Astrocyte (in vitro differentiated cells and primary cell): ENCODE results near the gene OCIAD2. TPM values are rescaled to one million over a fixed set of nuclear protein-coding genes. Genes with fewer than 3 reads are reported as not detected.

ENCODE experiments used
- DNase-seq: peaks from one replicate; pipeline ENCODE4 v3.0.0-alpha.2; 2010; ENCODE audit warnings: low read depth
- FAIRE-seq: peaks from 2 replicates; lab custom pipeline; 2011; peaks lifted over from hg19 to GRCh38; lab: Jason Lieb, UNC
- H2AFZ ChIP-seq: 2 replicates; pipeline ENCODE4 v1.6.0; 2012; ENCODE audit warnings: low read depth, low read length, inconsistent platforms
- H3K27ac ChIP-seq: 2 replicates; pipeline ENCODE4 v1.5.1; 2011; ENCODE audit warnings: low read depth, low read length, inconsistent platforms
- H3K27me3 ChIP-seq: 2 replicates; pipeline ENCODE4 v1.6.0; 2011; ENCODE audit warnings: low read length, inconsistent platforms; ENCODE audit not compliant: insufficient read depth
- H3K36me3 ChIP-seq: 2 replicates; pipeline ENCODE4 v1.5.1; 2011; ENCODE audit warnings: low read length, inconsistent platforms; ENCODE audit not compliant: insufficient read depth
- H3K4me1 ChIP-seq: 2 replicates; pipeline ENCODE4 v1.5.1; 2011; ENCODE audit warnings: low read length, inconsistent platforms; ENCODE audit not compliant: insufficient read depth
- H3K4me2 ChIP-seq: 2 replicates; pipeline ENCODE4 v1.6.0; 2012; ENCODE audit warnings: low read length, inconsistent platforms
- H3K4me3 ChIP-seq: 2 replicates; pipeline ENCODE4 v1.5.1; 2011; ENCODE audit warnings: low read depth, mild to moderate bottlenecking, low read length, inconsistent platforms; ENCODE audit not compliant: insufficient read depth
- H3K79me2 ChIP-seq: 2 replicates; pipeline ENCODE4 v1.6.0; 2012; ENCODE audit warnings: mild to moderate bottlenecking, low read length, inconsistent platforms; ENCODE audit not compliant: insufficient read depth
- H3K9ac ChIP-seq: 2 replicates; pipeline ENCODE4 v1.6.0; 2012; ENCODE audit warnings: mild to moderate bottlenecking, low read length, inconsistent platforms
- H3K9me3 ChIP-seq: 2 replicates; pipeline ENCODE4 v1.5.1; 2012; ENCODE audit warnings: low read depth, mild to moderate bottlenecking, low read length, inconsistent platforms; ENCODE audit not compliant: insufficient read depth
- H4K20me1 ChIP-seq: 2 replicates; pipeline ENCODE4 v1.6.0; 2012; ENCODE audit warnings: low read length, inconsistent platforms; ENCODE audit not compliant: insufficient read depth
- H3K27ac Mint-ChIP-seq: one replicate; pipeline ENCODE4 v1.8.0; 2021; ENCODE audit warnings: mild to moderate bottlenecking, mixed read lengths; ENCODE audit not compliant: unreplicated experiment
- H3K27me3 Mint-ChIP-seq: one replicate; pipeline ENCODE4 v1.8.0; 2021; ENCODE audit warnings: low read depth, mixed read lengths; ENCODE audit not compliant: unreplicated experiment
- H3K36me3 Mint-ChIP-seq: one replicate; pipeline ENCODE4 v1.8.0; 2021; ENCODE audit warnings: low read depth, mixed read lengths; ENCODE audit not compliant: unreplicated experiment
- H3K4me1 Mint-ChIP-seq: one replicate; pipeline ENCODE4 v1.8.0; 2021; ENCODE audit warnings: low read depth, mixed read lengths; ENCODE audit not compliant: unreplicated experiment
- H3K4me3 Mint-ChIP-seq: one replicate; pipeline ENCODE4 v1.8.0; 2021; ENCODE audit warnings: mild to moderate bottlenecking, moderate library complexity, mixed read lengths; ENCODE audit not compliant: unreplicated experiment
- H3K9me3 Mint-ChIP-seq: one replicate; pipeline ENCODE4 v1.8.0; 2021; ENCODE audit warnings: mild to moderate bottlenecking, mixed read lengths; ENCODE audit not compliant: unreplicated experiment
- EZH2 ChIP-seq: IDR thresholded peaks from 2 replicates; pipeline ENCODE4 v1.6.1; 2012; ENCODE audit warnings: mild to moderate bottlenecking, low read length, inconsistent platforms; ENCODE audit not compliant: insufficient read depth
- total RNA-seq: library from RNA; stranded (reverse); gene quantifications from 2 replicates; pipeline ENCODE4 v1.2.1, GENCODE V29; 2021
- TF ChIP-seq, protein P1 (sequence below): IDR thresholded peaks from 2 replicates; pipeline ENCODE4 v1.5.1; 2011; ENCODE audit warnings: low read depth, mild to moderate bottlenecking, inconsistent platforms, low read length, moderate library complexity; ENCODE audit not compliant: insufficient read depth

The OCIAD2 gene
- total RNA-seq, 1 donor from 2014 or later: 76.1 TPM

DNA sequence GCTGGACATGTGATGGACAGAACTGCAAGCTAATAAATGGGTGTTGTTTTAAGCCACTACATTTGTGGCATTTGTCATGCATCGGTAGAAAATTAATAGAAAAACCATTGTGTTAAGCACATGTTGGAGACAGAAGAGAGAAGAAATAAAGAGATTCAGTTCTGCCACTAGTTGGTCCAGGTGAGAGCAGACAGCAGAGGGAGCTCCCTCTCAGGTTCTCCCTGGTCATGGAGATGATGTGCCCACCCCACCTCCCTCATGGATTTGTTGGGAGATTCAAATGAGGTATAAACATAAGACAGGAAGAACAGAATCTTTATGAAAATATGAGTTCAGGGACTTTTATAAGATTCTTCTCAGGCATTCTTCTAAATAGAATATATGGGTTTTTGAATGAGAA is 36.8 kb upstream of the OCIAD2 start:
- no peaks in the 10 kb centered on the region for H4K20me1 ChIP-seq
- no peak for FAIRE-seq

DNA sequence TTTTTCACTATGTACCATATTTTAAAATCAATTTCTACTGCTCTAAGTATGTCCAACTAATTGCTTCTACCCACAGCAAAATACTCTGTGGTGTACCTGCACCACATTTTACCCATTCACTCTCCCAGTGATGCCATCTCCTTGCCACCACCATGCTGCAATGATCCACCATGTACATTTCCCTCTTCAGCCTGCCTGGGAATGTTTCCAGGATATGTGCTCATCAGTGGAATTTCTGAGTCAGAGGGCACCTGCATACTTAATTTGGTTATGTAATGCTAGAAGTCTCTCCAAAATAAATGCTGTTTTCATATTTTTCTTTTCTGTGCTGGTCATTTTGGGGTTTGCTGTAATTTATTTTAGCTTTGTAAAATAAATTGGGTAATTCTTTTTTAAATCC is 33.2 kb upstream of the OCIAD2 start:
- Histone ChIP-seq H3K4me2 (peak overlapping the region; percentile 12), H2AFZ (no peak overlapping the region), H3K9ac (no peak overlapping the region), H3K4me3 (no peak overlapping the region), H3K27me3 (no peaks in the 10 kb centered on the region), H3K27ac (peak overlapping the region; percentile 63), H3K9me3 (peaks cover 2% of the 10 kb centered on the region), H3K79me2 (no peaks in the 10 kb centered on the region), H3K4me1 (peaks cover 9% of the 10 kb centered on the region), H3K36me3 (no peaks in the 10 kb centered on the region), H4K20me1 (no peaks in the 10 kb centered on the region)
- Mint-ChIP-seq H3K27ac (peak overlapping the region; percentile 81), H3K27me3 (no peaks in the 10 kb centered on the region), H3K4me1 (peaks cover 5% of the 10 kb centered on the region), H3K4me3 (no peak overlapping the region), H3K36me3 (no peaks in the 10 kb centered on the region), H3K9me3 (no peaks in the 10 kb centered on the region)
- peak; percentile 93 for DNase-seq
- peak; percentile 76 for FAIRE-seq
- TF ChIP-seq, protein P1, sequence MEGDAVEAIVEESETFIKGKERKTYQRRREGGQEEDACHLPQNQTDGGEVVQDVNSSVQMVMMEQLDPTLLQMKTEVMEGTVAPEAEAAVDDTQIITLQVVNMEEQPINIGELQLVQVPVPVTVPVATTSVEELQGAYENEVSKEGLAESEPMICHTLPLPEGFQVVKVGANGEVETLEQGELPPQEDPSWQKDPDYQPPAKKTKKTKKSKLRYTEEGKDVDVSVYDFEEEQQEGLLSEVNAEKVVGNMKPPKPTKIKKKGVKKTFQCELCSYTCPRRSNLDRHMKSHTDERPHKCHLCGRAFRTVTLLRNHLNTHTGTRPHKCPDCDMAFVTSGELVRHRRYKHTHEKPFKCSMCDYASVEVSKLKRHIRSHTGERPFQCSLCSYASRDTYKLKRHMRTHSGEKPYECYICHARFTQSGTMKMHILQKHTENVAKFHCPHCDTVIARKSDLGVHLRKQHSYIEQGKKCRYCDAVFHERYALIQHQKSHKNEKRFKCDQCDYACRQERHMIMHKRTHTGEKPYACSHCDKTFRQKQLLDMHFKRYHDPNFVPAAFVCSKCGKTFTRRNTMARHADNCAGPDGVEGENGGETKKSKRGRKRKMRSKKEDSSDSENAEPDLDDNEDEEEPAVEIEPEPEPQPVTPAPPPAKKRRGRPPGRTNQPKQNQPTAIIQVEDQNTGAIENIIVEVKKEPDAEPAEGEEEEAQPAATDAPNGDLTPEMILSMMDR: no peak
- no peak for TF ChIP-seq EZH2

More for the DNA sequence above, 36.8 kb upstream of the OCIAD2 start:
- H3K4me1 ChIP-seq: peaks cover 9% of the 10 kb centered on the region
- H3K79me2 ChIP-seq: no peaks in the 10 kb centered on the region
- no peaks in the 10 kb centered on the region for H3K27me3 ChIP-seq
- no peaks in the 10 kb centered on the region for H3K36me3 ChIP-seq
- no peak overlapping the region for H3K27ac Mint-ChIP-seq
- H3K9me3 Mint-ChIP-seq: peaks cover 5% of the 10 kb centered on the region
- H3K9me3 ChIP-seq: no peaks in the 10 kb centered on the region
- no peak overlapping the region for H3K27ac ChIP-seq
- H2AFZ ChIP-seq: no peak overlapping the region
- H3K4me3 Mint-ChIP-seq: no peak overlapping the region
- peaks cover 5% of the 10 kb centered on the region for H3K4me1 Mint-ChIP-seq
- no peak overlapping the region for H3K4me3 ChIP-seq
- no peaks in the 10 kb centered on the region for H3K36me3 Mint-ChIP-seq
- TF ChIP-seq EZH2: no peak
- TF ChIP-seq, protein P1: no peak
- DNase-seq: no peak
- no peak overlapping the region for H3K9ac ChIP-seq
- H3K4me2 ChIP-seq: no peak overlapping the region
- H3K27me3 Mint-ChIP-seq: no peaks in the 10 kb centered on the region

DNA sequence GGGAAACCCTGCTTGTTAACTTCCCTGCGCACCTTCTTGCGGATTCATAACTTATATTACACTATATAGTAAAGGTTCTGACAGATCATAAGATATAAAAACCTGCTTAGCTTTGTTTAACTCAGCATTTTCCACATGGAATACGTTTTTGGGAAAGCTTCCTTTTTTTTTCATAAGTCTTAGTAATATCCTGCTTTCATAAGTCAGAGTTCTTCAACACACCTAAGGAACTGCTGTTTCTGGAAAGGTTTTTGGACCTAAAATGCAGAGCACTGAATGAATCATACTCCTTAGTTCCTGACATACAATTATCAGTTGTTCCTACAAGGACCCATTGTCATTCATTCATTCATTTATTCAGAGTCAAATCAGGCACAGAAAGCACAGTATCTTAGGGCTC is 32.3 kb upstream of the OCIAD2 start:
- Histone ChIP-seq H3K9ac (no peak overlapping the region), H3K27ac (no peak overlapping the region), H3K4me1 (peaks cover 5% of the 10 kb centered on the region), H3K27me3 (no peaks in the 10 kb centered on the region), H3K79me2 (no peaks in the 10 kb centered on the region), H3K4me2 (no peak overlapping the region), H3K9me3 (peaks cover 2% of the 10 kb centered on the region), H4K20me1 (no peaks in the 10 kb centered on the region), H3K36me3 (no peaks in the 10 kb centered on the region), H2AFZ (no peak overlapping the region), H3K4me3 (no peak overlapping the region)
- Mint-ChIP-seq H3K36me3 (no peaks in the 10 kb centered on the region), H3K9me3 (no peaks in the 10 kb centered on the region), H3K27ac (no peak overlapping the region), H3K4me1 (peaks cover 5% of the 10 kb centered on the region), H3K27me3 (no peaks in the 10 kb centered on the region), H3K4me3 (no peak overlapping the region)
- DNase-seq (no peak), FAIRE-seq (no peak)
- TF ChIP-seq, protein P1: no peak
- no peak for TF ChIP-seq EZH2
